Activated B cell treated with CpG ODN at 0.5 μM for 24 hours (primary cell): Measurements from ENCODE around the gene PHF12. TPM values are rescaled to one million over a fixed set of nuclear protein-coding genes. Genes with fewer than 3 reads are reported as not detected.

ENCODE experiments used
- ATAC-seq: fragments of 200-7000 bp; cut with Tn5 transposase; one replicate; pipeline ENCODE4 v1.10.0; 2021; ENCODE audit warnings: low read depth, mild to moderate bottlenecking, moderate library complexity
- CTCF ChIA-PET: fragments of 350-600 bp; sonication (Branson Sonifier 250); formaldehyde crosslinking; loops from one replicate; lab custom pipeline; 2021; ENCODE audit warnings: antibody characterized with exemption; lab: Charles Lee
- POLR2A ChIA-PET: fragments of 350-600 bp; sonication (Branson Sonifier 250); formaldehyde crosslinking; loops from one replicate; lab custom pipeline; 2021; ENCODE audit warnings: antibody characterized with exemption; lab: Charles Lee
- DNase-seq: peaks from one replicate; pipeline ENCODE4 v3.0.0; 2022
- H3K27ac Mint-ChIP-seq: one replicate; pipeline ENCODE4 v1.8.0; 2020; ENCODE audit warnings: mixed read lengths
- H3K27me3 Mint-ChIP-seq: one replicate; pipeline ENCODE4 v1.8.0; 2021; ENCODE audit warnings: mixed read lengths
- H3K36me3 Mint-ChIP-seq: one replicate; pipeline ENCODE4 v1.8.0; 2021; ENCODE audit warnings: low read depth, mixed read lengths
- H3K4me1 Mint-ChIP-seq: one replicate; pipeline ENCODE4 v1.8.0; 2021; ENCODE audit warnings: mixed read lengths
- H3K4me3 Mint-ChIP-seq: one replicate; pipeline ENCODE4 v1.8.0; 2020; ENCODE audit warnings: mild to moderate bottlenecking, mixed read lengths
- H3K9me3 Mint-ChIP-seq: one replicate; pipeline ENCODE4 v1.8.0; 2020; ENCODE audit warnings: mixed read lengths
- intact Hi-C: fragments of 100-400 bp; cut with micrococcal nuclease; formaldehyde crosslinking; loops from one replicate; pipeline ENCODE4 v1.15.1; 2024
- total RNA-seq: library from RNA; stranded (reverse); gene quantifications from 2 replicates; pipeline ENCODE4 v1.2.3, GENCODE V29; 2022
- TF ChIP-seq, protein P1 (sequence below): fragments of 200-600 bp; IDR thresholded peaks from one replicate; pipeline ENCODE4 v1.8.0; 2022; ENCODE audit warnings: antibody characterized with exemption, mild to moderate bottlenecking

PHF12 gene
- total RNA-seq, 1 donor from 2014 or later: 96.5 TPM

DNA sequence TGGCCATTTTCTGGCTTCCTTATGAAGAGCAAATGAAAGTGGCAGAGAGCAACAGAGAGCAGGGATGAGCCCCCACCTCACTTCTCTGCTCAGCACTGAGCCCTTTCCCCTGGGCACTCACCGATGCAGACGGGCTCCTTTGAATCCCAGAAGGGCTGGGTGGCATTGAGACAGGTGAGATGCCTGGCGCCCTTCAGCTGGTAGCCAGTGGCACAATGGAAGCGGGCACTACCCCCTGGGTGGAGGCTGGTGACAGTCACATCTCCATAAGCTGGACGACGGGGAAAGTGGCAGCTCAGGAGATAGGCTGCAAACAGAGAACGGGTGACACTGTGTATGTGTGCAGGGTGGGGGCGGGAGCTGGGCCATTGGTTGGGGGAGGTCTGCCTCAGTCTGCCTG is 12.5 kb upstream of the PHF12 start:
- H3K4me1 Mint-ChIP-seq: peaks cover 8% of the 10 kb centered on the region
- H3K27ac Mint-ChIP-seq: no peak overlapping the region
- intact Hi-C loops: no loop called here
- H3K36me3 Mint-ChIP-seq: no peaks in the 10 kb centered on the region
- no peak overlapping the region for H3K4me3 Mint-ChIP-seq
- ChIA-PET POLR2A (interaction anchor here (2.5 kb wide), 1 partner anchor 12 kb away, joined by 7 read pairs; the partner anchor contains the start of gene PHF12), CTCF (interaction anchor here (1.0 to 5.2 kb wide), 5 partner anchors 10 to 160 kb away, joined by 4 to 149 read pairs (median 14); no protein-coding TSS in a partner anchor)
- H3K27me3 Mint-ChIP-seq: peaks cover 16% of the 10 kb centered on the region
- no peak for ATAC-seq
- no peak for DNase-seq
- no peaks in the 10 kb centered on the region for H3K9me3 Mint-ChIP-seq
- TF ChIP-seq, protein P1, sequence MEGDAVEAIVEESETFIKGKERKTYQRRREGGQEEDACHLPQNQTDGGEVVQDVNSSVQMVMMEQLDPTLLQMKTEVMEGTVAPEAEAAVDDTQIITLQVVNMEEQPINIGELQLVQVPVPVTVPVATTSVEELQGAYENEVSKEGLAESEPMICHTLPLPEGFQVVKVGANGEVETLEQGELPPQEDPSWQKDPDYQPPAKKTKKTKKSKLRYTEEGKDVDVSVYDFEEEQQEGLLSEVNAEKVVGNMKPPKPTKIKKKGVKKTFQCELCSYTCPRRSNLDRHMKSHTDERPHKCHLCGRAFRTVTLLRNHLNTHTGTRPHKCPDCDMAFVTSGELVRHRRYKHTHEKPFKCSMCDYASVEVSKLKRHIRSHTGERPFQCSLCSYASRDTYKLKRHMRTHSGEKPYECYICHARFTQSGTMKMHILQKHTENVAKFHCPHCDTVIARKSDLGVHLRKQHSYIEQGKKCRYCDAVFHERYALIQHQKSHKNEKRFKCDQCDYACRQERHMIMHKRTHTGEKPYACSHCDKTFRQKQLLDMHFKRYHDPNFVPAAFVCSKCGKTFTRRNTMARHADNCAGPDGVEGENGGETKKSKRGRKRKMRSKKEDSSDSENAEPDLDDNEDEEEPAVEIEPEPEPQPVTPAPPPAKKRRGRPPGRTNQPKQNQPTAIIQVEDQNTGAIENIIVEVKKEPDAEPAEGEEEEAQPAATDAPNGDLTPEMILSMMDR: no peak

DNA sequence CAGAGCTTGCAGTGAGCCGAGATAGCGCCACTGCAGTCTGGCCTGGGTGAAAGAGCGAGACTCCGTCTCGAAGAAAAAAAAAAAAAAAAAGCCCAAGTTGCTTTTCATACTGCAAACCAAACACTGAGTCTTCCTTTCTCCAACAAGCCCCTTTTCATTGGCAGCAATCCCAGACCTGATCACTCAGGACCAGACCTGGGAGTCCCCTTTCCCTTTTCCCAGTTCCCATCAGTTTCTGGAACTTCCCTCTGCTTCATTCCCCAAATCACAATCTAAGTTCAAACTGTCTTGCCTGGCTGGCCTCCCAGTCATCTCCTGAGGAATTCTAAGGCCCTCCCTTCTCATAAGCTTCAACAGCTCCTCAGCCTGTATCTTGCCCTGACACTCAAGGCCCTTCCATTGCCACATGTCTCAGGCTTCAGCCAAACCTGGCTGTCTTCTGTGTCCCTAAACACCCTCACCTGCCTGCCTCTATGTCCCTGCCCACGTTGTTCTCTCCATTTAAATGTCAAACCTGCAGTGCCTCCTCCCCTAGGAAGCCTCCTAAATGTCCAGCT is 11.8 kb upstream of the PHF12 start:
- Mint-ChIP-seq H3K4me3 (no peak overlapping the region), H3K9me3 (no peaks in the 10 kb centered on the region), H3K4me1 (peaks cover 8% of the 10 kb centered on the region), H3K27me3 (peaks cover 16% of the 10 kb centered on the region), H3K27ac (no peak overlapping the region), H3K36me3 (no peaks in the 10 kb centered on the region)
- DNase-seq (no peak), ATAC-seq (no peak)
- intact Hi-C loops: no loop called here
- ChIA-PET CTCF (interaction anchor here (3.9 to 5.2 kb wide), 2 partner anchors 148 to 155 kb away, joined by 136 to 149 read pairs; no protein-coding TSS in a partner anchor), POLR2A (interaction anchor here (0.7 to 2.5 kb wide), 2 partner anchors 12 to 592 kb away, joined by 7 read pairs; partner anchors contain the start of gene PHF12)
- TF ChIP-seq, protein P1: no peak

GRCh38 chr17:28961391-28961790 is 10.1 kb upstream of the PHF12 start:
- H3K27me3 Mint-ChIP-seq: peaks cover 16% of the 10 kb centered on the region
- TF ChIP-seq, protein P1: no peak
- no peaks in the 10 kb centered on the region for H3K36me3 Mint-ChIP-seq
- DNase-seq (no peak), ATAC-seq (no peak)
- no peak overlapping the region for H3K4me3 Mint-ChIP-seq
- ChIA-PET POLR2A (no interaction called here), CTCF (interaction anchor here (0.9 to 5.2 kb wide), 2 partner anchors 156 to 163 kb away, joined by 4 to 149 read pairs; no protein-coding TSS in a partner anchor)
- intact Hi-C loops: no loop called here
- no peaks in the 10 kb centered on the region for H3K9me3 Mint-ChIP-seq
- H3K27ac Mint-ChIP-seq: no peak overlapping the region
- peaks cover 1% of the 10 kb centered on the region for H3K4me1 Mint-ChIP-seq

GRCh38 chr17:28960256-28961061 is 9.1 kb upstream of the PHF12 start:
- intact Hi-C loops: no loop called here

More at GRCh38 chr17:28960256-28961061, 9.1 kb upstream of the PHF12 start:
- TF ChIP-seq, protein P1: no peak
- Mint-ChIP-seq H3K9me3 (no peaks in the 10 kb centered on the region), H3K27me3 (peaks cover 15% of the 10 kb centered on the region), H3K36me3 (no peaks in the 10 kb centered on the region), H3K4me3 (no peak overlapping the region), H3K27ac (no peak overlapping the region), H3K4me1 (no peaks in the 10 kb centered on the region)
- POLR2A ChIA-PET: no interaction called here
- DNase-seq: no peak
- ATAC-seq: no peak
- CTCF ChIA-PET: interaction anchor here (0.9 kb wide), 1 partner anchor 164 kb away, joined by 4 read pairs; no protein-coding TSS in a partner anchor
